Prostate gland (tissue), 2 donors: ENCODE data around the gene PSORS1C1.
"Not testable (repeated sequence)": the region's sequence is repeated elsewhere in the genome, so short reads cannot be mapped to it uniquely, and the experiment has no call there.

Experiments used
- POLR2A ChIP-seq: fragments of 450-650 bp; IDR thresholded peaks from one replicate; pipeline ENCODE4 v1.6.1; 2016; ENCODE audit warnings: antibody characterized with exemption, mild to moderate bottlenecking
- TF ChIP-seq, protein P1 (sequence below), 4 experiments: fragments of 200-600 bp in 2 of 4; fragments of 450-650 bp in 2 of 4; sonication (generic) in 2 of 4; IDR thresholded peaks; 1 replicate in 3 of 4; 2 replicates in 1 of 4; pipeline ENCODE4 v1.5.1; 2016 to 2019; ENCODE audit warnings: antibody characterized with exemption in 4 of 4, mild to moderate bottlenecking in 2 of 4, moderate library complexity in 2 of 4

- TF ChIP-seq POLR2A = not testable (repeated sequence)
- TF ChIP-seq, protein P1, sequence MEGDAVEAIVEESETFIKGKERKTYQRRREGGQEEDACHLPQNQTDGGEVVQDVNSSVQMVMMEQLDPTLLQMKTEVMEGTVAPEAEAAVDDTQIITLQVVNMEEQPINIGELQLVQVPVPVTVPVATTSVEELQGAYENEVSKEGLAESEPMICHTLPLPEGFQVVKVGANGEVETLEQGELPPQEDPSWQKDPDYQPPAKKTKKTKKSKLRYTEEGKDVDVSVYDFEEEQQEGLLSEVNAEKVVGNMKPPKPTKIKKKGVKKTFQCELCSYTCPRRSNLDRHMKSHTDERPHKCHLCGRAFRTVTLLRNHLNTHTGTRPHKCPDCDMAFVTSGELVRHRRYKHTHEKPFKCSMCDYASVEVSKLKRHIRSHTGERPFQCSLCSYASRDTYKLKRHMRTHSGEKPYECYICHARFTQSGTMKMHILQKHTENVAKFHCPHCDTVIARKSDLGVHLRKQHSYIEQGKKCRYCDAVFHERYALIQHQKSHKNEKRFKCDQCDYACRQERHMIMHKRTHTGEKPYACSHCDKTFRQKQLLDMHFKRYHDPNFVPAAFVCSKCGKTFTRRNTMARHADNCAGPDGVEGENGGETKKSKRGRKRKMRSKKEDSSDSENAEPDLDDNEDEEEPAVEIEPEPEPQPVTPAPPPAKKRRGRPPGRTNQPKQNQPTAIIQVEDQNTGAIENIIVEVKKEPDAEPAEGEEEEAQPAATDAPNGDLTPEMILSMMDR (IDR thresholded peaks at IDR 0.05) = not testable (repeated sequence)
Measured at GRCh38 chr6:31165064-31165832, 50.6 kb downstream of the PSORS1C1 start.
